Gastrocnemius medialis (tissue), 4 donors: ENCODE data around the gene TRAF3IP3.

Source experiments
- CTCF ChIP-seq, 5 experiments: fragments of 450-650 bp in 3 of 5; fragments of 200-600 bp in 2 of 5; sonication (generic) in 2 of 5; IDR thresholded peaks in 4 of 5; conservative IDR thresholded peaks in 1 of 5; 1 replicate in 4 of 5; 2 replicates in 1 of 5; pipeline ENCODE4 v1.5.1; 2016 to 2019; ENCODE audit warnings: antibody characterized with exemption in 5 of 5, mild to moderate bottlenecking in 3 of 5, moderate library complexity in 3 of 5
- POLR2A ChIP-seq, 2 donors: fragments of 450-650 bp; IDR thresholded peaks; one replicate each; pipeline ENCODE4 v1.6.1; 2017; ENCODE audit warnings: antibody characterized with exemption in 2 of 2, mild to moderate bottlenecking in 2 of 2, moderate library complexity in 2 of 2

- no peak for TF ChIP-seq CTCF (IDR thresholded peaks at IDR 0.05 in 4 of 5, conservative IDR thresholded peaks at IDR 0.05 in 1 of 5)
- no peak for TF ChIP-seq POLR2A (IDR thresholded peaks at IDR 0.05)
These were observed 60.1 kb downstream of the TRAF3IP3 start for GRCh38 chr1:209815931-209816341.
